ENCODE measurements around the gene MACF1.

The MACF1 gene

GRCh38 chr1:39214021-39214713 is 9.7 kb downstream of the MACF1 start:
- no peak for DNase-seq

- DNase-seq, result no peak
These were observed 10.2 kb downstream of the MACF1 start for GRCh38 chr1:39214714-39214997.

- DNase-seq, result no peak
These were observed 10.7 kb downstream of the MACF1 start for GRCh38 chr1:39214998-39215873.

- DNase-seq, result no peak
These were observed 12.3 kb downstream of the MACF1 start for GRCh38 chr1:39216771-39217170.

GRCh38 chr1:39220891-39221870 is 16.7 kb downstream of the MACF1 start:
- no peak for DNase-seq

- DNase-seq, result no peak
These were observed 19.9 kb downstream of the MACF1 start for GRCh38 chr1:39224295-39224829.

- DNase-seq, result no peak
These were observed 22.3 kb downstream of the MACF1 start for GRCh38 chr1:39226836-39227235.

- no peak for DNase-seq
These were observed 23.8 kb downstream of the MACF1 start for GRCh38 chr1:39228252-39228651.

- no peak for DNase-seq
These were observed 25.0 kb downstream of the MACF1 start for GRCh38 chr1:39229504-39229903.

- DNase-seq, result no peak
These were observed 26.0 kb downstream of the MACF1 start for GRCh38 chr1:39230261-39231190.

GRCh38 chr1:39236971-39237370 is 32.5 kb downstream of the MACF1 start:
- no peak for DNase-seq

GRCh38 chr1:39238476-39238875 is 34.0 kb downstream of the MACF1 start:
- no peak for DNase-seq

- no peak for DNase-seq
These were observed 35.5 kb downstream of the MACF1 start for GRCh38 chr1:39239968-39240367.

GRCh38 chr1:39243302-39243701 is 38.8 kb downstream of the MACF1 start:
- no peak for DNase-seq

GRCh38 chr1:39250460-39251240 is 46.2 kb downstream of the MACF1 start:
- no peak for DNase-seq

GRCh38 chr1:39255222-39255621 is 50.7 kb downstream of the MACF1 start:
- no peak for DNase-seq

GRCh38 chr1:39258146-39258924 is 53.8 kb downstream of the MACF1 start:
- DNase-seq, result peak; percentile 75

- DNase-seq, result no peak
These were observed 54.4 kb downstream of the MACF1 start for GRCh38 chr1:39258925-39259244.

GRCh38 chr1:39261712-39262221 is 57.3 kb downstream of the MACF1 start:
- no peak for DNase-seq

- DNase-seq, result no peak
These were observed 58.3 kb downstream of the MACF1 start for GRCh38 chr1:39262802-39263201.
